Measurements from ENCODE around the gene CCDC88C.

Gene CCDC88C

DNA sequence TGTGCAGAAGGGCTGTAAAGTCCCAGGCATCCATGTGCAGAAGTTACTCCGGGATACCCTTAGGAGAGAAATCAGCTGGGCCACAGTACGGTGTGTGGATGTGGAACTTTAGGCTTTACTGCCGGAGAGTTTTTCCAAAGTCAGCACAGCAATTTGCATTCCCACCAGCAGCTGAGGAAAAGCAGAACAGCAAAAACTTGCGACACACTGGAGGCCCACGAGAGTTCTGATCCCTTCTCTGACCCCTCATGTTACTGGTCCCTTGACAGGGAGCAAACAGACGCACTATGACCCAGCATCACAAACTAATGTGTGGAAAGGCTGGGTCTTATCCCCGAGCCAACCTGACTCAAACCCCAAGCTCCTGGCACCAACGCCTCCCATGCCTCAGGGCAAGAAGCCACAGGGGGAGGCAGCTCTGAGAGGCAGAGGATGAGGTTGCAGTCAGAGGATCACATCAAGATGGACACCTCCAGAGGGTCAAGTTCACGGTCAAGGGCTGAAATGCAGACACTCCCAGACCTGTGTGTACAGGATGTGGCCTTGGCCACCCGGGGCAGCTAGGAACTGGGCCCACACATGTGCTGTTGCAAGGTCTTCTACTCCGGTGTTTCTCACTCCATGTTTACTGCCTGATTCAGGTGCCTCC, 38.6 kb downstream of the CCDC88C start:
- DNase-seq = no peak

DNA sequence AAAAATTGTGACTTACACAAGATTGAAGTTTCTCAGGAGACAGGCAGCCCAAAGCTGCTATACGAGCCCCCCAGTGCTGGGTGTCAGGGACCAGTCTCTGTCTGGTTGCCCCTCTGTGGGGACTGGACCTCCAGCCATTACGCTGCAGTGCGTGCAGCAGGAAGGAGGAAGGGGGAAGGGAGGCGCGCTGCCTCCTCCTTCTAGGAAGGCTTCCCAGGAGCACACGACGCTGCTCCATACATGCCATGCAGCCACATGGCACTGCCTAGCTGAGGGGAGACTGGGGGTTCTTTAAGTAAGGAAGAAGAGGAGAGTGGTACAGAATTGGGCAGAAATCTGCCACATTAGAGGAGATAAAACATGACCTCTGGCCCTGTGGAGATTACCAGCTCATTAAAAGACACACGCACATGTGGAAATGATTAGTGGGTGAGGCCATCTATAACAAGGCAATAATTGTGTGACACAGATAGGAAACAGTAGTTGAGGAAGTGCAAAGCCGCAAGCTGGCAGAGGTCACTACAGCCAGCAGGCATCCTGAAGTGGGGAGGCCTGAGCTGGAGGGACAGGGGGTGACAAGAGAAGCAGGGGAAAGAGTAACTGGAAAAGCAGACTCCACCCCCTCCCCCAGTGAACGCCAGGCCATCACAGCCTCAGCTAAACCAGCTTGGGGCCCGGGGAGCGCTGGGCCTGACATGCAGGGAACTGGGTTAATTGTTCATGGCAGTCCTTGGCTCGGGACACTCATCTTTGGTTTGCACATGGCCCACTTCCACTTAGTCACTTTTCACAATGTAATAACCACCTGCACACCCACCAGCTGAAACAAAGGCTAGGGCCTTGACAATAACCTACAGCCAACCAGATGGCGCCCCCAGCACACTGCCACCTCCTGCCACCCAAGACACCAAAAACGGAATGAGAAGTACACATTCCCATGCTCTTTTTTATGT, 39.6 kb downstream of the CCDC88C start:
- peak; percentile 33 for DNase-seq

DNA sequence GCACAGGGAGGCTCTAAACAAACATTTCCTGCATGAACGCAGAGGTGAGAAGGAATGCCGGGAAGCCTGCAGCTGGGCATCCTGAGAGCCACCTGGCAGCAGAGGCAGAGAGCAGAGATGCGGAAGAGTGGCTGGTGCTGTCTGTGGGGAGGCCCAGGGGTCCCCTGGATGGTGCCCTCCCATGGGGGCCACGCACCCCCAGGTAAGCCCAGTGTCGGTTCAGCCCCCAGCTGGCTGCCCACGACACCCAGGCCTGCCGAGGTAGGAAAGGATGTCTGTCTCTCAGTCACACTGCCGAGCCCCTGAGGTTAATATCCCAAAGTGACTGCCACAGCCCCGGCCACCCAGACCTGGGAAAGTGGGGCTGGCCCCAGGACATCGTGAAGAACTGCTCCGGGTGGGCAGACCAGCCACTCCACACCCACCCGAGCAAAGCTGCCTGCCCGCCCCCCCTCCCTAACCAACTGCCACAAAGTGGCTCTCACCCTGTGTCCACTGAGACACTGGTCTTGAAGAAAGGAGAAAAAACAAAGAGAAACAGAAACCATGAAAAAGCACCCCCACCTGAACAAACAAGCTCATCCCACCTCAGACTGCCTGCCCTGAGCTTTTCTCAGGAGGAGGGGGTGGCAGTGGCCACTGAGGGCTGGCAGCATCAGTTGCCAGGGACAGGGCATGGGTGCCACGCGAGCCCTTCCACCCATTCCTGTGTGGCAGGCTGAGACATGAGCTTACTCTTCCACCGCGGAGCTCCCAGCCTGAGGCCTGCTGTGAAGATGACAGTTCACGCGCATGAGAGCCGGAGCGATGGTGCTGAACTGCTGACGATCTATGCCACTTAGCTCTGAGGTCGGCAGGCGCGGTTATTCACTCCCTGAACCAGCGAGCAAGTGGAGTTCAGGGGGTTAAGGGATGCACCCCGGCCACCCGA, 40.8 kb downstream of the CCDC88C start:
- no peak for DNase-seq

DNA sequence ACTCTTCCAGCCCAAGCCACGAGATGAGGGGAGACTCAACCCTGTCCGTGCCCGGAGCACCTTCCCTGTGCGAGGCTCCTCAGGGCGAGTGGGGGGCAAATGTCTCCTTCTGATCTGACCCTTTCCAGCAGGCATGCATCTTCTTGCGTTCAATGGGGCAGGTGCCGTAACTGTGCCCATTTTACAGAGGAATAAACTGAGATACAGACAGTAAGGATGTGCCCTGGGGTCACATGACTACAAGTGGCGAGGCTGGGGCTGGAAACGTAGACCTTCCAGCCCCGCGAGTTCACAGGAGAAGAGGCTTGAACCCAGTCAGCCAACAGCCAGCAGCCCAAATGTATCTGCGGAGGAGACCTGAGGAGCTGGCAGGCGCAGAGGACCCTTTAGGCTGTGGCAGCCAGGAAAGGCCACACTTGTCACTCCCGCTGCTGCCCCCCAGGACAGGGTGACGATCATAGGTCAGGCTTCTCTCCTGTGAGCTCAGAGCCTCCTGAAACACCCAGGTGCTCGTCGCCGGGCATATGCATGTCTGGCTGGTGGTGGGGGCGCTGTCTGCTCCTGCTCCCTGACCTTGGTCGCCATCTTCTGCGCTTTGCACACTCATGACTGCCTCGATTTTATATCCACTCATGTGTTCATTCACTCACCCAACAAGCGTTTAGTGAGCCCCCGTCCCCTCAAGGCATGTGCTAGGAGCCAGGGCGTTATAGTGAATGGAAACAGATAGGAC, 41.7 kb downstream of the CCDC88C start:
- no peak for DNase-seq

DNA sequence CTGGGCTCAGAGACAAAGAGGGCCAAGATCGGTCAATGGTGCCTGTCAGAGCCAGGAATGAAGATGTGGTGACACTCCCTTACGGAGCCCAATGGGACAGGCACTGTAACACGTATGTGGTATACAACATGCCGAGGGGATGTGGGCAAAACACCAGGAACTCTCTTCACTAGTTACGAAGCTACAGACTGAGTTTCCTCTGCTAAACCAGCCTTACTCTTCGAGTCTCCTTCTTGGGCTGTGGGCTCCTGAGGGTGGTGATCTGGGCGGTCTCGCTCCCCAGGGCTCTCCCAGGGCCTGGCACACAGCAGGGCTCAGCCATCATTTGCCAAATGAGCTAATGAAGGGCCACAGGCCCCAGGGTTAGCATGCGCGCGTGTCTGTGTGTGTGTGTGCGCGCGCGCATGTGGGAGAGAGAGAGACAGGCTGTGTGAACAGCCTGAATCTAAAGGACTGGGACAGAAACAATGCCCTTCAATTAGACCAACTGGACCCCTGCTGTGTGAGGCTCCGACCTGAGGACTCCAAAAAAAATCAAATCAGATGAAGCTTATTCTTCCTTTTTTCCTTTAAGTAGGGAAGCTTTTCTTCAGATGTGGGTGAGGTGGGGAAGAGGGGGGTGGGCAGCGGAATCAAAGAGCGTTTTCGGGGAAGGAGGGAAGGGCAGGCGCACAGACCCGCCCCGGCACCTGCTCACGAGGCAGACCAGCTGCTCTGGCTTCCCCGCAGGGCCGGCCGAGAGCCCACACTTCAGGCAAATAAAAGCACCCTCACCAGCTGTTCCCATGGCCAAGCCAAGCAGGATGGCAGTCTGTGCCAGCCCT, 42.5 kb downstream of the CCDC88C start:
- DNase-seq = peak; percentile 68

DNA sequence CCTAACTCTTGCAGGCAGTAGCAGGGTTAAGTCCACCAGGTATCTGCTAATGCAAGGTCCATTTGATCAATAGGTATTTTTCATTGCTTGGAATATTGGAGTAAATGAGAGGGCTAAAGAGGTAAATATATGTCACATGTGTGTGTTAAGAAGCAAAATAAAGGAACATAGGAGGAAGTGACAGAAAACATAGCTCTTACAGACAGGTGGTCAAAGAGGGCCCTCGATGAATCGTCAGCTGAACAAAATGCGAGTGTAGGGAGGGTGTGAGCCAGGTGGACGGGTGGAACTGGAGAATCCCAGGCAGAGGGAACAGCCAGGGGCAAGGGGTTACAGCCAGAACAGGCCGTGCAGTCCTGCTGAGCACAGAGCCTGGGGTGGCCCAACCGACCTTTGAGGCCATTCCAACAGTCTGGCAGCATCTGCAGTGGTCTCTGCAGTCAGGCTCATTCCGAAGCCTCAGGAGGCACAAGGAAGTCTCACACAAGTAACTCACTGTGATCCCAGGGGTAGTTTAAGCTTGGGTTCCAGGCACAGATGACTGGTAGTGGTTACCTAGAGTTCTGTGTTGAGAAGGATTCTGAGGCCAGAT, 43.2 kb downstream of the CCDC88C start:
- DNase-seq = no peak

DNA sequence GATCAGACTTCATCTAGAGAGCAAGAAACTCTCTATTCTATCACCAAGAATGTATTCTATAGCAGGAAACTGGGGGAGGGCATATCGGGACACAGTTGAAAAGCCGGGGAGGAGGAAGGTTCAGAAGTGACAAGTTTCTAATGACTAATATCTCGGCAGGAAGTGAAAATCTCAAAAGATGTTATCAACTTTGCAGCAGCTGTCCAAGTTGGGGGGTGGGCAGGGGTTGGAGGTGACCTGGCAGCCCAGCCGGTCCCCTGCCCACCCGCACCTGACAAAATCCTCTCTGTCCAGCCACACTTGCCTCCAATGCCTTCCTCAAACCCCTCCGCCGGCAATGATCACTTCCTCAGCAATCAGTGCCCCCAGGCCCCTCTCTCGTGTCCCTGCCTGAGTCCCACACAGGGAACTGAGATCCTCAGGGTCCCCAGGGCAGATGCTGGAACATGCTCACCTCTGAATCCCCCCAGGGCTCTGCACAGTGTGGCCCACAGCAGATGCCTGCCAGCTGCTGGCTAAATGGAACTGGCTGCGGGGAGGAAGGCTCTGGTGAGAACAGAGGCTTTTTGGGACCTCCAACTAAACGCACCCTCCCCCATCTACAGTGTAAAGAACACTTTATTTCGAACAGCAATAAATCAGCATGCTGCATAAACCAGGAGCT, 43.9 kb downstream of the CCDC88C start:
- no peak for DNase-seq

DNA sequence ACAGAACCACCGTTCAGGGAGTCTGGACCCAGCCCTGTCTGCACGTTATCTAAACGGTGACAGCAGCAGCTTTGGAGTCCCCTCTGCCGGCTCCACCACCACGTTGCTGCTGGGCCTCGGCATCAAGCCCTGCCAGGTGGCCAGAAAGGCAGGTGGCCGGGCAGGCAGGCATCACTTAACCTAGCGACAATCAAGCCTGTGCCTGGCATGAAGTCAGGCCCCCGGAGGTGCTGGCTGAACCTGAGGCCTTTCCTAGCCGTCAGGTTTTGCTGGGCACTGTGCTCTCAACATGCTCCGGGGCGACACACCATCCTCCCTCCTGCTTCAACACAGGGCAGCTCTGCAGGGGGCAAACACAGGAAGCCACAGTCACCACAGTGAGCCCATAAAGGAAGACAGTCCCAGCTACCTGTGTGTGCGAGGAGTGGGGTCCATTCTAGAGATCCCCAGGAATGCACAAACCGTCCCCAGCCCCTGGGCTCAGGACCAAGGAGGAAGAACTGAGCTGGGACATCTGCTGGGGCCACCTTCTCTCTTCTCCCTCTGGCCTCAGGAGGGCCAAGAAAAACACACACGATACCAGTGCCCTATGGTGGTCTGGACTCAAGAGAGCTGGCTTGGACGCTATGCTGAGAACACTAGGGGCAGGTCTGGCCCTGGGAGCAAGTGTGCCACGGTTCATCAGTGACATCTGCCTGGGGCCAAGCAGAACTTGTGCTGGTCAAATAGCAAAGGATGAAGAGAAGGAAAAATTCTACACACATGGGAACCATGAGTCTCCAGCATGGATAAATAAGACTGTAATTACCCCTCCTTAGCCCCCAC, 44.7 kb downstream of the CCDC88C start:
- DNase-seq = no peak

DNA sequence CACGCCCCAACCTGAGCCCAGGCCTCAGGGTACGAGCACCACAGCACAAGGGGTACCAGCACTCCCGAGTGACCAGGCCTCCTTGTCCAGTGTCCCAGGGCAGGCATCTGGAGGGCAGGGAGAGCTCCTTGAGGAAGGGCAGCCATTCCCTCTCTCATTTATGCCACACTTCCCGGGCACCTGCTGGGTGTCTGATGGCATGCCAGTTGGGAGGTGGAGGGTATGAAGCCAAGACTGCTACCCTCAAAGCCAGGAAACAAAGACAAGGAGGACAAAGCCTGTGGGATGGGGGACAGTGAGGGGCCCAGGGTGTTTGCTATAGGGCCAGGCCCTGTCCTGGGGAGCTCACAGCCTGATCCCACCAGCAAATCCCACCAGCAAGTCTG, 45.6 kb downstream of the CCDC88C start:
- no peak for DNase-seq

DNA sequence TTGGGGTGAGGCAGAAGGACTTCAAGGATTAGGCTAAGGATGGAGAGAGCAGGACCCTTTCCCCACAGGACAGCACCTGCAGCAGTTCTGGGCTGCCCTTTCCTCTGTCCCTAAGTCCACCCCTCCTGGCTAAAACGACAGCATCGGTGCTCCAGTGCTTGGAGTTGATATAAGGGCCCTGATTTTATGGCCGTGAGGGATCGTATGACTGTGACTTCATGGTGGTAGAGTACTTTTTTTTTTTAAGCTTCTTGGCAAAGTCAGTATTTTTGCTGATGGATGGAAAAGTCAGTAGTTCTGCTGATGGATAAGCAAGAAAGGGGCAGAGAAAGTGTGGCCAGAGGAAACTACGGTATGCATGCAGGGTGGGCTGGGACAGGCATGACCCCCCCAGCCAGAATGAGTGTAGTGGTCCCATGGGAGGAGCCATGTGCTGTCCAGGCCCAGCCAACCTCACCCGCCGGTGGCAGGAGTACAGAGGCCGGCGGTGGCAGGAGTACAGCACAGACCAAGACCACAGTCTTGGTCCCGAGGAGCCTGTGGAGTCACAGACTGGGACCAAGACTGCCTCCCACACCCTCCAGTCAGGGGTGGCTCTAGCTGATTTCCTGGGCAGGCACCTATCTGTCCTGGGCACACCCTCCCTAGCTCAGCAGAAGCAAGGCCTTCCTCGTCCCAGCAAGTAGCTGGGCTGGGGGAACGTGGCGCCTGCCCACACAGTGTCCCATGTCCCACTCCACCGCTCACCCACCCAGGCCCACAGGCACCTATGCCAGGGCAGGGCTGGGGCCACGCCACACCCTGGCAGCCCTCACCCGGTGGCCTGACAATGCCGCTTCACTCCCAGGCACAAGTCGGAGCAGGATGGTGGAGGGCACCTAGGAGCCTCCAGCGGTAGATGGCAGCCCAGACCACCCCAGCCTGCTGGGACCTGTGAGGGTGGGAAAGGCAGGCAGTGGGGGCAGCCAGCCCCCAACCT, 46.3 kb downstream of the CCDC88C start:
- DNase-seq = no peak

DNA sequence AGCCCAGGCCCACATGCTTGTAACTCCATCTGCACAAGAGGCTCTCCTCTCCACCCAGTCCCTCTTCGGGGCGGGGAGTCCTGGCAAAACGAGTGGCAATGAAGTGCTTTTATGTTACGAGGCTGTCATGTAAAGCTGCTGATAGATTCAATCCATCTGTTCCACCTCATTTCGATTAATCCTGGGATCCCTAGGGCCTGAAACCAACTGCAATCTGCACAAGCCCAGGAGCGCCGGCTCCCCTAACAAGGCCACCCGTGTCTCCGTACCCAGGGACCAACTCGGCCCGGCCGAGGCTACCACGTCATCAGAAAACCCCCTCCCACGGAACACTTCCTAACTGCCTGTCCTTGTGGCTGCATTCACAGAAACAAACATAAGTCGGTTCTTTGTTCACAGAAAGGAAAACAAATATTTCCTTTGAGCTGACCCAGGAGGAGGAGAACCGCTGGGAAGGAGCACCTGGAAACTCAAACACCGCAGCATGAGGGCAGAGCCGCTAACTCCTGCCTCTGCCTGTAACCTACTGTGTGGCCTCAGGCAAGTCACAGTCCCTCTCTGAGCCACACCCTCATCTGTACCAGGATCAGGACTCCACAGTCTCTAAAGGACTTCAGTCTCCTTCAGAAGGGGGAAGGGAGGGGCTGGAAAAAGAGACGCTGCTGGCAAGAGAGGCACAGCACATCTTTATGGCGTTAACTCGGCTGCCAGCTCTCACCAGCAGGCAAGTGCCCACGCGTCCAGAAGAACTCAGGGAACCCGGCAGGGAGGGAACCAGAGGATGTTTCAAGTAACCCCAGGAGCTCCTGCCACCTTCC, 47.8 kb downstream of the CCDC88C start:
- peak; percentile 79 for DNase-seq

DNA sequence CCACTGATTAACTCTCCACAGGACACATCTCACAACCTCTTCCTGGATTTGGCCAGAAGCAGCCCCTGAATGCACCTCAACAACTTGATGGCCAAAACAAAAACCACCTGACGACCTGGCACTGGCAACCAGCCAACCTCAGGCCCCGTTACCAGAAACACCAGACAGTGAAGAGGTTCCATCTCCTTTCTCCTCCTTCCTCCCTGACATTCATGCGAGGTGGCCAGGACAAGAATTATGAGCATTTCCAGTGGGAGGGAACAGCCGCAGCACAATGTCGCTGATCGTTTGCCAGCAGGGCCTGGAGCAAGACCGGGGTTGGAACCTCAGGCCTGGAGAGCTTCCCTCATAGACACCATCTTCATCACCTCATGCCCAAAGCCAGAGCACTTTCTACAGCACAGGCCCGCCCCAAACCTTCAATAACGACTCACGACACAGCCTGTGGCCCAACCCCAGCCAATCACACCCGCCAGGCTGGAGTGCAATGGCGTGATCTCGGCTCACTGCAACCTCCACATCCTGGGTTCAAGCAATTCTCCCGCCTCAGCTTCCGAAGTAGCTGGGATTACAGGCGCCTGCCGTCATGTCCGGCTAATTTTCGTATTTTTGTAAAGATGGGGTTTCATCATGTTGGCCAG, 48.7 kb downstream of the CCDC88C start:
- no peak for DNase-seq

DNA sequence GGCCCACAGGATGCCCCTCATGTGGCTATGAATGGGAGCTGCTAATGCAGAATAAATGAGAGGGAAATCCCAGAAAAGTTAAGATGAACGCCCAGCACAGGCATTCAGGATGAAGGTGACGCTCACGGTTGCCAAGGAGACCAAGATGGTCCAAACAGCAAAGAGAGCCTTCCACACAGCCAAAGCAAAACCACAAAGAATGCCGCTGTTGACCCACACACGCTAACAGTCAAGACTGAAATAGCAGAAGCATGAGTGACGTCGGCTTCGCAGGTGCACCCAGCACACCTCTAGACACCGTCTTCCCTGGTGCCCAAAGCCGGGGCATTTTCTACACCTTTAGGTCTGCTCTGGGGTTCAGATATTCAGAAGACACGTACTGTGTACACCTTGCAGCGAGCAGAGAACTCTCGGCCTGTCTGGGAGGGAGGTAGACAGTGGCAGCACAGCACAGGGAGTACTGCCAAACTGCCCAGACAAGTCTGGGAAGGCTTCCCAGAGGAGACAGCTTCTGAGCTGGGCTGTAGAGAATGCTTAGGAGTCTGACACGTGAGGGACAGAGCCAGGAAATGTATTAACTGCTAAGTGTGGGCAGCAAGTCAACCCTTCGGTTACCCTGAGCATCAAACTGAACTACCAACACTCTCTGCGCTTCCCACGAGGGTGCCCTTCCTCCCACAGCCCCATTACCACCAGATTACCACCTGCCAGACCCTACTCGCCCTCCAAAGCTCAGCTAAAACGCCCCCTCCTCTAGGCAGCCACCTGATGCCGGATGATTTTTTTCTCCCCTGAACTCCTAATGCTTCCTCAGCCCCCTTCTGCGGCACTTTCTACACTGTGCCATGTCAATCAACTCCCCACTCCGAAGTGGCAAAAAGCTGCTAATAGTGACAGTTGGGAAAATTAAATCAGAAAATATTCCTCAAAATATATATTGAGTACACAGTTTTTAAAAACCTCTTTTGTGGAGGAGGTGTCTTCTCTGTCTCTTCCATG, 50.1 kb downstream of the CCDC88C start:
- DNase-seq = no peak

DNA sequence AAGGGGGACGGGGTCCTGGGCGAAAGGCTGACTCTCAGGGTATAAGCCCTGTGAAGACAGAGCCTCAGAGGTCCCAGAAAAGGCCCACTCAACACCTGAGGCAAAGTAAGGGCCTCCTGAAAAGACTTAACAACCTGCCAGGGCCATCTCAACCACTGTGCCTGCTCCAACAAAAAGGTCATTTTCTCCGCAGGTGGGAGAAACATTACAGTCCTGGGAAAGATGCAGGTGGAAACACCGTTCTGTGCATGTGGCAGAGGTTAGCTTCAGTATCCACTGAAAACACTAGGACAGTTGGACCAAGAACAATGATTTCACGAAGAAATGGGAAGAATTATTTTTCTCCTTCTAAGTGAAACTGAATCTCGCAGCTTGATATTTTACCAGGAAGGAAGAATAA, 50.9 kb downstream of the CCDC88C start:
- no peak for DNase-seq

DNA sequence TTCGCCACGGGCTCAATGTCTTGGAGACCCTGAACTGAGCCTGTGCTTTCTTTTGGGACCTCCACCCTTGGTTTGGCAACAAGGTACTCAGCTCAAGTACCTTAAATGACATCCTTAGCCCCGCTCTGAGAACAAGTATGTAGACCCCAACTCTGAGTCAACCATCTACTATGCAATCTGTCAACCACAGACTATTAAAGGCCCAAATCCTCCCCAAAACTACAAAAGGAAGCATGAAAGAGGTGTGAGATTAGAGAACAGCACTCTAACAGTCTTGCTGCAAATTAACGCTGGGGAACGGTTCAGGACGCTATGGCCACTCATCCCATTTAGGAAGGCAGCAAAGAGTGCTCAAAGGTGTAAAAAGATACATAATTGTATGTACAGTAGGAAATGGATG, 52.1 kb downstream of the CCDC88C start:
- no peak for DNase-seq

All from NCI-H82 (cell line).